KBM-7 (cell line): ENCODE results near the gene SEC24D.

Source experiments
- DNase-seq: peaks from one replicate; pipeline ENCODE4 v3.0.0-alpha.2; 2015
- in situ Hi-C: fragments of 300-500 bp; cut with MboI; formaldehyde crosslinking; loops from 2 replicates; pipeline ENCODE4 v1.14.3; 2020; ENCODE audit warnings: low sequenced_read_pairs, low pct_unique_long_range_greater_than_20kb, mixed read lengths

Gene SEC24D

DNA sequence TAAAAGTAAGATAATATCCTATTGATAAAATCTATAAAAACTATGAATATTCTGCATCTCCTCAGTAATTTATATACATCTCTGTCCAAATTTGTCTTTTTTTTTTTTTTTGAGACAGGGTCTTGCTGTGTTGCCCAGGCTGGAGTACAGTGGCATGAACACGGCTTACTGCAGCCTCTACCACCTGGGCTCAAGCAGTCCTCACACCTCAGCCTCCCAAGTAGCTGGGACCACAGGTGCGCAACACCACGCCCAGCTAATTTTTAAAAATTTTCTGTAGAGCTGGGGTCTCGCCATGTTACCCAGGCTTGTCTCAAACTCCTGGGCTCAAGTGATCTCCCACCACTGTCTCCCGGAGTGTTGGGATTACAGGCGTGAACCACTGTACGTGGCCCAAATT, 12.3 kb upstream of the SEC24D start:
- DNase-seq, result no peak
- in situ Hi-C loops, result no loop called here

DNA sequence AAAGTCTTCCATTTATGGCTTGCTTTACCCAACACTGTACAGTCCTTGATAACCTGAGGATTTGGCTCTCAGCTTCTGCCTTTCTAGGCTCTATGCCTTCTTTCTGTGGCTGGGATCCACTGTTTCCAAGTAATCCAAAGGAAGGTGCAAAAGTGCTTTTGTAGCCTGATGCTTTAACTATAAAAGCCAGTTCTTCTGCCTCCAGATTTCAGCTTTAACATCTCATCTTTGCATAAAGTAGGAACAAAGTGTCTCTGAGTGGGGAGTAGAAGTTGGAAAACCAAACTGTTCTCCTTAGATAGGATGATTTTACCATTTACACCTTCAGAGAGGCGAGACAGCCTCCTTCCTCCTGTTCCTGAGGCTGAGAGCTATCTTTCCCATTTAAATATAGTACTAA, 11.1 kb upstream of the SEC24D start:
- in situ Hi-C loops, result no loop called here
- no peak for DNase-seq

GRCh38 chr4:118845552-118846050, 9.7 kb upstream of the SEC24D start:
- in situ Hi-C loops, result no loop called here
- DNase-seq, result no peak

DNA sequence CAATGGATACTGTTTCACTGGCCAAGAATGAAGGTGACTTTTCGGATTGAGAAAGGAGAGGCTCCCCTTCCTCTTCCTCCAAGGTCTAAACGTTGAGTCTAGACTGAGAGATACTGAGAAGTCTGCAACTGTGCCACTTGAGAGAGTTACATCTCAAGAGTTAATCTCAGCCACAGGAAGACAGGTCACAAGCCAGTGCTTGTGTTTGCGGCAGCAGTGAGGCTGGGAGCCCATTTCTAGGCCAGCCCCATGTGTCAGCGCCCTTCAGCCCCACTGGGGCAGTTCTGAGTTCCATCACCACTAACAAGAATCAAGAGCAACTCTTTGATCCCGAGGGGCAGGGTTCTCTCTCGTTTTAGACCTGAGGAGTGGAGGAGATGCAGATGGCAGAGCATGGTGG, 7.3 kb upstream of the SEC24D start:
- no peak for DNase-seq
- in situ Hi-C loops, result no loop called here

- in situ Hi-C loops, result no loop called here
- DNase-seq, result no peak
These were observed 6.1 kb upstream of the SEC24D start for GRCh38 chr4:118842055-118842454.

GRCh38 chr4:118839221-118839927, 3.4 kb upstream of the SEC24D start:
- in situ Hi-C loops, result no loop called here
- no peak for DNase-seq

GRCh38 chr4:118837121-118837507, 1.2 kb upstream of the SEC24D start:
- no peak for DNase-seq
- in situ Hi-C loops, result no loop called here

- in situ Hi-C loops, result no loop called here
- DNase-seq, result no peak
These were observed 585 bp upstream of the SEC24D start for GRCh38 chr4:118836301-118837120.

GRCh38 chr4:118834960-118835569, 861 bp downstream of the SEC24D start:
- in situ Hi-C loops, result no loop called here
- peak; percentile 85 for DNase-seq

GRCh38 chr4:118834070-118834469, 1.9 kb downstream of the SEC24D start:
- no peak for DNase-seq
- in situ Hi-C loops, result no loop called here

GRCh38 chr4:118833192-118833820, 2.6 kb downstream of the SEC24D start:
- DNase-seq, result no peak
- in situ Hi-C loops, result no loop called here

- in situ Hi-C loops, result no loop called here
- no peak for DNase-seq
These were observed 6.8 kb downstream of the SEC24D start for GRCh38 chr4:118829107-118829506.

DNA sequence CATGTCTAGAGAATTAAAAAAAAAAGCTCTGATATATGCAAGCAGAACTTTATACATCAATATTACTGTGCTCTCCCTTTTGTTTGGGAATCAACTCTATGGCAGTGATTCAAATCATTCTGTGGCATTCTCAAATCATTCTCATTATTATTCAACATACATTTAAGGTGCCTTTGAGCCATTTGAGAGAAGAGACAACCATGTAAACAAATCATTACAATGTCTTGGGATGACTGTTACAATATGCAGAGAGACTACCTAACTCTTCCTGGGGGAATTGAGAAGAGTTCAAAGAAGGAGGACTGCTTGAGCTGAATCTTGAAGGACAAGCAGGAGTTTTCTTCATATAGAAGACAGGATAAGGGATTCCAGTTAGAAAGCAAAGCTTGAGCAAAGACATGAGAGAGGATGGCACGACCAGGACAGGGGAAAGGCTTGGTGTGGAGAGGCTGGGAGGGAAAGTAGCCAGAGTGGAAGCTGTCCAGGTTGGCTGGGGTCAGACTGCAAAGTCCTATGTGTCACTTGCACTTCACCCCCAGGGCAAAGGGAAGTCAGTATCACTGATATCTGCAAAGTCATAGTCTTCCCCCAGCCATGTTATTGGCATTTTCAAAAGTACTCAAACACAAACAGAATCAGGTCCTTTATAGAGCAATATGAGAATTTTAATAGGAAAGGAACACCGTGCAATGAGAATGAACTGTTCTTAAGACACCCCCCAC, 9.0 kb downstream of the SEC24D start:
- in situ Hi-C loops, result no loop called here

GRCh38 chr4:118825799-118826198, 10.1 kb downstream of the SEC24D start:
- no peak for DNase-seq
- in situ Hi-C loops, result no loop called here

More for the DNA sequence above, 9.0 kb downstream of the SEC24D start:
- DNase-seq, result no peak

- DNase-seq, result no peak
- in situ Hi-C loops, result no loop called here
These were observed 11.8 kb downstream of the SEC24D start for GRCh38 chr4:118824141-118824540.

GRCh38 chr4:118823471-118823870, 12.5 kb downstream of the SEC24D start:
- in situ Hi-C loops, result no loop called here
- no peak for DNase-seq

DNA sequence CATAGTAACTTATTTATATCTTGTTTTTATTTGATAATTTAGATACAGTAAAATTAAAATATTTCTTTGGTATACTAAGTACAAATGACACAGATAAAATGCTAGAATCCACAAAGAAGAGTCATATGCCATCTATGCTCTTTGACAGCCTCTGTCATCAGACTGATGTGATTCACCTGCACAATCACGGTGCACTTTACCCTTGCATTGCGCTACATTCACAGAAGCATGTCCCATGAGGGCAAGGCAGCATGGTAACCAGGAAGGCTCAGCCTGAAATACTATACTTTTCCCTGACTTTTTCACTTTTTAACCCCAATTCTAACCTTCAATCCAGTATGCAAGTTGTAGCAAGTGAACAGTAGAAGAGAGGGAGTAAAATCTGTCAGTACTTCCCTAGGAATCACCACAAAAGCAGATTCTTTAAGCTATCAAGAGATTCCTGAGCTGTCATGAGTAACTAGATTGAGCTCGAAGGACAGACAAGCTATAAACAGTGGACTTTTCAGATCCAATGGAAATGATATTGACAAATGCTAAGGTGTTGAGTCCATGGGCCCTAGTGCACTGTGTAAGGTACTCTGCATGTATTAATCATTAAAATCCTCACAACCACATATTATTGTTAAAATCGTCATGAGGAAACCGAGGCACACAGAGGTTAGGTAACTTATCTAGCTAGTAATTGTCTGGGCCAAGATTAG, 14.2 kb downstream of the SEC24D start:
- DNase-seq, result no peak
- in situ Hi-C loops, result no loop called here

DNA sequence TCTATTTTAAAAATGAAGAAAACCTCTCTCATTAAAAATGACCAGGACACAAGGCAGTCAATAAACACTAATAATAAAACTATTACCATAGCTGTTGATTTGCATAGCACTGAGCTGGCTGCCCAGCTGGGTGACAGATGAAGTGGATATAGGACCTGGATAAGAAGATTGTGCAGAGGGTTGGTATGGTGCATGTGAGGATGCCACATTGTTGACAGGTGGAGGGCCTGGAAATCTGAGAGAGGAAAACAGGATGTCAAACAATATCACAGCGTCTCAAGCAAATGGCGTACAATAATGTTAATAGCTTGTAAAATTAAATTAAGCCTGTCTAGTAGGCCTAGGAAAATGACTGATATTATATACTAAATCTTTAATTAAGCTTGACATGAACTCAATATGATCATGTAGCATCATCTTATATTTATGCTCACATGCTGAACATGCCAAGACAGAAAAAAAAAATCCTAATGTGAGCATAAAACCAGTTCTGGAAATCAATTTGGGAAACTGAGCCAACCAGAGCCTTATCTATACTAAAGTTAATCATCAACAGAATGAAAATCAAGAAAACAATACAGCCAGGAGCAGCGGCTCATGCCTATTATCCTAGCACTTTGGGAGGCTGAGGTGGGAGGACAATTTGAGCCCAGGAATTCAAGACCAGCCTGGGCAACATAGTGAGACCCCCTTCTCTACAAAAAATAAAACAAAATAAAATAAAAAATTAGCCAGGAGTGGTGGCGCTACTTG, 18.6 kb downstream of the SEC24D start:
- DNase-seq, result no peak
- in situ Hi-C loops, result no loop called here
